NOMO-1 (cell line): ENCODE measurements around the gene ZNF547.

Source experiments
- DNase-seq, 2 experiments: peaks; one replicate each; lab custom pipeline; 2025; ENCODE audit not compliant: unreplicated experiment in 2 of 2; lab: John Stamatoyannopoulos, UW

ZNF547 gene

GRCh38 chr19:57362997-57363687 is at the start of gene ZNF547, which contains the start of gene TRAPPC2B:
Gene ZNF547 (plus strand): TSS chr19:57363551. CDS start chr19:57368556, 5,005 bp downstream.
Gene TRAPPC2B (plus strand): TSS chr19:57363551. CDS start chr19:57364834, 1,283 bp downstream.
- peak; percentile 94 to 96 for DNase-seq

- no peak for DNase-seq
These were observed 49.2 kb upstream of the ZNF547 start for GRCh38 chr19:57314146-57314545.

- DNase-seq = no peak
These were observed 45.8 kb upstream of the ZNF547 start for GRCh38 chr19:57317503-57317902.

GRCh38 chr19:57319869-57320179 is 43.5 kb upstream of the ZNF547 start:
- DNase-seq = no peak

GRCh38 chr19:57320180-57321084 is 42.9 kb upstream of the ZNF547 start, which contains the start of gene ZNF543:
Gene ZNF543 (plus strand): TSS chr19:57320472. CDS start chr19:57320854, 382 bp downstream.
- DNase-seq = peak; percentile 86 to 93

GRCh38 chr19:57321116-57321515 is 42.2 kb upstream of the ZNF547 start:
- peak; percentile 42 to 60 for DNase-seq

GRCh38 chr19:57321751-57322150 is 41.6 kb upstream of the ZNF547 start:
- no peak for DNase-seq

GRCh38 chr19:57324992-57325391 is 38.4 kb upstream of the ZNF547 start:
- DNase-seq = no peak

- DNase-seq = no peak
These were observed 35.4 kb upstream of the ZNF547 start for GRCh38 chr19:57327993-57328392.

- DNase-seq = no peak
These were observed 29.2 kb upstream of the ZNF547 start for GRCh38 chr19:57334191-57334590.

GRCh38 chr19:57338877-57339276 is 24.5 kb upstream of the ZNF547 start:
- DNase-seq = no peak

- no peak for DNase-seq
These were observed 20.8 kb upstream of the ZNF547 start for GRCh38 chr19:57342582-57342981.

GRCh38 chr19:57348136-57348535 is 15.2 kb upstream of the ZNF547 start:
- no peak for DNase-seq

- DNase-seq = peak; percentile 84 to 94
These were observed 12.2 kb upstream of the ZNF547 start, which contains the start of gene ZNF304 for GRCh38 chr19:57350877-57351805. Gene ZNF304 (plus strand): TSS chr19:57351271. CDS start chr19:57351665, 394 bp downstream.

GRCh38 chr19:57351867-57352266 is 11.5 kb upstream of the ZNF547 start:
- DNase-seq = no peak

- no peak for DNase-seq
These were observed 7.4 kb upstream of the ZNF547 start for GRCh38 chr19:57355916-57356315.

GRCh38 chr19:57357406-57357805 is 5.9 kb upstream of the ZNF547 start:
- no peak for DNase-seq

- DNase-seq = no peak
These were observed 4.1 kb upstream of the ZNF547 start for GRCh38 chr19:57359300-57359699.

- DNase-seq = no peak
These were observed 932 bp upstream of the ZNF547 start for GRCh38 chr19:57362419-57362818.

- DNase-seq = no peak
These were observed 384 bp downstream of the ZNF547 start for GRCh38 chr19:57363688-57364181.
